ENCODE results near the gene CD83. TPM values are rescaled to one million over a fixed set of nuclear protein-coding genes. Genes with fewer than 3 reads are reported as not detected.

CD83 gene
- polyA plus RNA-seq, 1 donor (not counting 4 experiments of a cell fraction or from before 2014, with no cell fraction given), result 3.4 TPM

DNA sequence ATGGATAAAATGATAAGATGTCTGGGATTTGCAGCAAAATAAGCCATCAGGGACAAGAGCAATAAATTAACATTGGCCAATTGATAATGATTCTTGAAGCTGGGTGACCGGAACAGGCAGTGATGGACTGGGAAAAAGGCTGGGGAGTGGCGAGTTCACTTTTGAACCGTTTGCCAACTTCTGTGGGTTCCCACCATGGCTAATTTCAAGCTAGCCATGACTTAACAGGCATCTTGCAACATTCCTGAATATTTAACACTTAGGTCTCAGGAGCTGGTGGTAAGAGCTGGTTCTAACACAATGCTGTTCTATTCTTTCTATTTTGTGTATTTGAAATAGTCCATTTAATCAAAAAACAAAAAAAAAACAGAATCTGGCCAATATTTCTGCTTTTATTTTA is 37.6 kb upstream of the CD83 start:
- H2AFZ ChIP-seq (ENCODE audit: control insufficient read depth, low read length), result no peak overlapping the region
- no peak for DNase-seq (ENCODE audit: low read depth, low spot score)
- no peaks in the 10 kb centered on the region for H3K9me1 ChIP-seq (ENCODE audit: control insufficient read depth, extremely low read depth, insufficient read depth, low read length)
- no peaks in the 10 kb centered on the region for H3K9me3 ChIP-seq (ENCODE audit: control insufficient read depth, low read depth, low read length)
- H3K27me3 ChIP-seq (ENCODE audit: control insufficient read depth, extremely low read depth, insufficient read depth, low read length), result no peaks in the 10 kb centered on the region
- no peaks in the 10 kb centered on the region for H3K36me3 ChIP-seq (ENCODE audit: control insufficient read depth in 2 of 2, extremely low read depth in 1 of 2, insufficient read depth in 2 of 2, low read length in 2 of 2)
- TF ChIP-seq, protein P1, sequence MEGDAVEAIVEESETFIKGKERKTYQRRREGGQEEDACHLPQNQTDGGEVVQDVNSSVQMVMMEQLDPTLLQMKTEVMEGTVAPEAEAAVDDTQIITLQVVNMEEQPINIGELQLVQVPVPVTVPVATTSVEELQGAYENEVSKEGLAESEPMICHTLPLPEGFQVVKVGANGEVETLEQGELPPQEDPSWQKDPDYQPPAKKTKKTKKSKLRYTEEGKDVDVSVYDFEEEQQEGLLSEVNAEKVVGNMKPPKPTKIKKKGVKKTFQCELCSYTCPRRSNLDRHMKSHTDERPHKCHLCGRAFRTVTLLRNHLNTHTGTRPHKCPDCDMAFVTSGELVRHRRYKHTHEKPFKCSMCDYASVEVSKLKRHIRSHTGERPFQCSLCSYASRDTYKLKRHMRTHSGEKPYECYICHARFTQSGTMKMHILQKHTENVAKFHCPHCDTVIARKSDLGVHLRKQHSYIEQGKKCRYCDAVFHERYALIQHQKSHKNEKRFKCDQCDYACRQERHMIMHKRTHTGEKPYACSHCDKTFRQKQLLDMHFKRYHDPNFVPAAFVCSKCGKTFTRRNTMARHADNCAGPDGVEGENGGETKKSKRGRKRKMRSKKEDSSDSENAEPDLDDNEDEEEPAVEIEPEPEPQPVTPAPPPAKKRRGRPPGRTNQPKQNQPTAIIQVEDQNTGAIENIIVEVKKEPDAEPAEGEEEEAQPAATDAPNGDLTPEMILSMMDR (optimal IDR thresholded peaks at IDR 0.05 in 1 of 3, IDR thresholded peaks at IDR 0.05 in 1 of 3, conservative IDR thresholded peaks at IDR 0.05 in 1 of 3; ENCODE audit: extremely low read depth in 1 of 3, insufficient read depth in 2 of 3, low read length in 3 of 3), result no peak
- TF ChIP-seq EZH2 (IDR thresholded peaks at IDR 0.05; ENCODE audit: low read length), result no peak
- no peaks in the 10 kb centered on the region for H3K79me2 ChIP-seq (ENCODE audit: control insufficient read depth, insufficient read depth, low read length)
- no peak overlapping the region for H3K4me3 ChIP-seq (ENCODE audit: control insufficient read depth in 2 of 3, extremely low read depth in 1 of 3, insufficient read depth in 2 of 3, low read depth in 1 of 3, low read length in 3 of 3)
- H3K4me1 ChIP-seq (ENCODE audit: control insufficient read depth, extremely low read depth, insufficient read depth, low read length), result peaks cover 30% of the 10 kb centered on the region
- H3K9ac ChIP-seq (ENCODE audit: control insufficient read depth, extremely low read depth, insufficient read depth, low read length), result no peak overlapping the region
- no peak for FAIRE-seq
- no peaks in the 10 kb centered on the region for H4K20me1 ChIP-seq (ENCODE audit: control insufficient read depth, extremely low read depth, insufficient read depth, low read length)
- no peak overlapping the region for H3K27ac ChIP-seq (ENCODE audit: control insufficient read depth, insufficient read depth, low read length)
- H3K4me2 ChIP-seq (ENCODE audit: control insufficient read depth, extremely low read depth, insufficient read depth, low read depth, low read length), result peak overlapping the region; percentile 55
- dilution Hi-C loops (cut with MboI; ENCODE audit: extremely low pct_ligation_motif_present, low sequenced_read_pairs), result no loop called here

DNA sequence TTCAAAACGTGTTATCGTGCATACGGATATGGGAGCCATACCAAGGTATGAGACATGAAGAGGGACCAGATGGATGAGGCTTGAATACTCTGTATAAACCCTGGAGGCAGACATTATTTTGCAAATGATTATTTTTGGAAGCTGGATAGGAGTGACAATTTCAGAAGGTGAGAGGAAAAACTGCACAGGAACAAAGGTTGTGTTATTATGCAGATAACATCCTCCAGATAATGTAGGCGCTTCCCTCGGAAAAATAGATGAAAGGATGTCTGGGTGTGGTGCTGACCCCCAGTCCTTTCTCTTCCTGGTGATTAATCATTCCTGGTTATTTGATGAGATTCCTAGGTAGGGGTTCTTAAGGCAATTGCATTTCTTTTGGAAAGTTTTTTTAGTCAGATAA is 36.4 kb upstream of the CD83 start:
- Histone ChIP-seq H2AFZ (ENCODE audit: control insufficient read depth, low read length) (no peak overlapping the region), H3K4me2 (ENCODE audit: control insufficient read depth, extremely low read depth, insufficient read depth, low read depth, low read length) (no peak overlapping the region), H3K27ac (ENCODE audit: control insufficient read depth, insufficient read depth, low read length) (no peak overlapping the region), H3K79me2 (ENCODE audit: control insufficient read depth, insufficient read depth, low read length) (no peaks in the 10 kb centered on the region), H3K27me3 (ENCODE audit: control insufficient read depth, extremely low read depth, insufficient read depth, low read length) (no peaks in the 10 kb centered on the region), H3K4me1 (ENCODE audit: control insufficient read depth, extremely low read depth, insufficient read depth, low read length) (peaks cover 28% of the 10 kb centered on the region), H4K20me1 (ENCODE audit: control insufficient read depth, extremely low read depth, insufficient read depth, low read length) (no peaks in the 10 kb centered on the region), H3K4me3 (ENCODE audit: control insufficient read depth in 2 of 3, extremely low read depth in 1 of 3, insufficient read depth in 2 of 3, low read depth in 1 of 3, low read length in 3 of 3) (no peak overlapping the region), H3K9ac (ENCODE audit: control insufficient read depth, extremely low read depth, insufficient read depth, low read length) (no peak overlapping the region), H3K9me3 (ENCODE audit: control insufficient read depth, low read depth, low read length) (no peaks in the 10 kb centered on the region), H3K9me1 (ENCODE audit: control insufficient read depth, extremely low read depth, insufficient read depth, low read length) (no peaks in the 10 kb centered on the region), H3K36me3 (ENCODE audit: control insufficient read depth in 2 of 2, extremely low read depth in 1 of 2, insufficient read depth in 2 of 2, low read length in 2 of 2) (no peaks in the 10 kb centered on the region)
- FAIRE-seq (no peak), DNase-seq (ENCODE audit: low read depth, low spot score) (no peak)
- dilution Hi-C loops (cut with MboI; ENCODE audit: extremely low pct_ligation_motif_present, low sequenced_read_pairs), result no loop called here
- no peak for TF ChIP-seq EZH2 (IDR thresholded peaks at IDR 0.05; ENCODE audit: low read length)

DNA sequence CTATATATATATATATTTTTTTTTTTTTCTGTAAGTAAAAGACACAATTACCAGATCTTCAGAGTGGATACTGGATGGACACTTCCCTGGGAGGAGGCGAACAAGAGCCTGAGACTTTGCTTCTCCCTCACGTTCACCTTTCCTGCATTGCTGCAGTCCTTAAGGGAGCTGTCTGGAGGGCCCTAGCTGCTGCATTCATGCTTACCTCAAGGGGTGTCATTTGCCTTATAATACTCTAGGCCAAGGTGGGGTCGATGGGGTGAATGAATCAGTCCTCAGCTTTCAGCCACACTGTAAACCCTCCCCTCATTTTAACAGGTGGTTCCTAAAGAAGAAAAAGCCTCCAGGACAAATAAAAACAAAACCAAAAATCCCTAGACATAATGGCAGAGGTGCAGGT is 34.8 kb upstream of the CD83 start:
- Histone ChIP-seq H3K36me3 (ENCODE audit: control insufficient read depth in 2 of 2, extremely low read depth in 1 of 2, insufficient read depth in 2 of 2, low read length in 2 of 2) (no peaks in the 10 kb centered on the region), H3K27me3 (ENCODE audit: control insufficient read depth, extremely low read depth, insufficient read depth, low read length) (no peaks in the 10 kb centered on the region), H3K9me1 (ENCODE audit: control insufficient read depth, extremely low read depth, insufficient read depth, low read length) (no peaks in the 10 kb centered on the region), H3K79me2 (ENCODE audit: control insufficient read depth, insufficient read depth, low read length) (no peaks in the 10 kb centered on the region), H3K4me2 (ENCODE audit: control insufficient read depth, extremely low read depth, insufficient read depth, low read depth, low read length) (no peak overlapping the region), H3K9ac (ENCODE audit: control insufficient read depth, extremely low read depth, insufficient read depth, low read length) (no peak overlapping the region), H3K9me3 (ENCODE audit: control insufficient read depth, low read depth, low read length) (no peaks in the 10 kb centered on the region), H2AFZ (ENCODE audit: control insufficient read depth, low read length) (no peak overlapping the region), H4K20me1 (ENCODE audit: control insufficient read depth, extremely low read depth, insufficient read depth, low read length) (no peaks in the 10 kb centered on the region), H3K4me3 (ENCODE audit: control insufficient read depth in 2 of 3, extremely low read depth in 1 of 3, insufficient read depth in 2 of 3, low read depth in 1 of 3, low read length in 3 of 3) (no peak overlapping the region), H3K4me1 (ENCODE audit: control insufficient read depth, extremely low read depth, insufficient read depth, low read length) (peaks cover 19% of the 10 kb centered on the region), H3K27ac (ENCODE audit: control insufficient read depth, insufficient read depth, low read length) (no peak overlapping the region)
- TF ChIP-seq, protein P1 (optimal IDR thresholded peaks at IDR 0.05 in 1 of 3, IDR thresholded peaks at IDR 0.05 in 1 of 3, conservative IDR thresholded peaks at IDR 0.05 in 1 of 3; ENCODE audit: extremely low read depth in 1 of 3, insufficient read depth in 2 of 3, low read length in 3 of 3), result no peak
- no peak for TF ChIP-seq EZH2 (IDR thresholded peaks at IDR 0.05; ENCODE audit: low read length)
- FAIRE-seq (no peak), DNase-seq (ENCODE audit: low read depth, low spot score) (no peak)
- dilution Hi-C loops (cut with MboI; ENCODE audit: extremely low pct_ligation_motif_present, low sequenced_read_pairs), result no loop called here

All from keratinocyte (primary cell).